GDM1 (cell line): ENCODE data around the gene TAMM41.
"Not testable (repeated sequence)": the region's sequence is repeated elsewhere in the genome, so short reads cannot be mapped to it uniquely, and the experiment has no call there.

ENCODE experiments used
- DNase-seq: peaks from one replicate; lab custom pipeline; 2025; lab: John Stamatoyannopoulos, UW

Gene TAMM41

DNA sequence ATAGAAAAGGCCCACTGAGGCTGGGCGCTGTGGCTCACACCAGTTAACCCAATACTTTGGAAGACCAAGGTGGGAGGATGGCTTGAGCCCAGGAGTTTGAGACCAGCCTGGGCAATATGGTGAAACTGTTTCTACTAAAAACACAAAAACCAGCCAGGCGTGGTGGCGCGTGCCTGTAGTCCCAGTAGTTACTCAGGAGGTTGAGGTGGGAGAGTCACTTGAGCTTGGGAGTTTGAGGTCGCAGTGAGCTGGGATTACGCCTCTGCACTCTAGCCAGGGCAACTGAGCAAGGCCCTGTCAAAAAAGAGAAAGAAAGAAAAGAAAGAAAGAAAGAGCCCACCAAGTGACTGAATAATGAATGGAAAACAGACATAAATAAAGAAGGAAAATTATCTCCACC, 32.0 kb downstream of the TAMM41 start:
- DNase-seq = no peak

DNA sequence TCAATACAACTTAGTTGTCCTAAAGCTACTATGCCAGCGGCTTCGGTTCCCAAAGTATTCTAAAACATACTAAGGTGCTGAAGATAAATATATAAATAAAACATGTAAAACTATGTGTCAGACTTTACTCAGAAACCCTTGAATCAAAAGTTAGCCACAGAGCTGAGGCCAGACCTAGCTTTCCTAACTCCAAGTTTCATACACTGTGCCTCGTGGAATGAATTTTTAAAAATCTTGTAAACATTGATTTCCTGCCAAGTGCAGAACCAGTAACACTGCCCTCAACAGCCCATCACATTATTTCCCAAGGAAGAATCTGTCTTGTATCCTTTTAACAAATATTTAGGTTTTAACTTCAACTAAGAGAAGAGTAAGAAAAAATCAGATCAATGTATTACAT, 36.4 kb downstream of the TAMM41 start:
- no peak for DNase-seq

DNA sequence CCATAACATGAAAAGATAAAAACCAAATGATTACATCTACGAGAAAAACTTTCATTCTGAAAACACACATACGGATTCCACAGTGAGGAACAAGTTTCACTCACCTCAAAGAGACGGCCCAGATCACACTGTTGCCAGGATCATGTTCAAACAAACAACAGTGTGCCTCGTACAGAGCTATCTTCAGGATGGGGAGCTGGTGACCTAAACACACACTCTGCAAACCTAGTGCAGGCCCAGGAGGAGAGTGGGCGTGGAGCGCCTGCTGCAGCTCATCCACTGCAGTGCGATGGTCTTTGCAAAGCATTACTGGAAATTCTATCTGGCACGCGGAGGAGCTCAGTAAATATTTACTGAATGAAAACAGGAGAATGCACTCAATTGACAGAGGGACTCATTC, 38.5 kb downstream of the TAMM41 start:
- no peak for DNase-seq

DNA sequence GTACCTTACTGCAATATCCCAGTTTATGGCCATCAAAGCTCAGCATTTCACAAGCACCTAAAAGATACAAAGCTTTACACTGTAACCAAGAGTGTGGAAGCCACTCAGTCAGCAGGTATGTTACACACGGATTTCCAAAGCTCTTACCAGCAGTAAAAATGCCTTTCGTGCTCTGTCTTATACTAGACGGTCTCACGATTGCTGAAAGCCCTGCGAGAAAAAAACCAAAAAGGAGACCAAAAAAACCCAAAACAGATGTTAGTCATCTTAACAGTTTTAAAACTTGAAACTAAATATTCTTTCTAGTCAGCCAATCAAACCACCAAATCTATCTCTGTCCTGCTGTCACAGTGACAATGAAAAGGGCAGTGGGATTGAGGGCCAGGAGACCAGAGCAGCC, 39.0 kb downstream of the TAMM41 start:
- no peak for DNase-seq

DNA sequence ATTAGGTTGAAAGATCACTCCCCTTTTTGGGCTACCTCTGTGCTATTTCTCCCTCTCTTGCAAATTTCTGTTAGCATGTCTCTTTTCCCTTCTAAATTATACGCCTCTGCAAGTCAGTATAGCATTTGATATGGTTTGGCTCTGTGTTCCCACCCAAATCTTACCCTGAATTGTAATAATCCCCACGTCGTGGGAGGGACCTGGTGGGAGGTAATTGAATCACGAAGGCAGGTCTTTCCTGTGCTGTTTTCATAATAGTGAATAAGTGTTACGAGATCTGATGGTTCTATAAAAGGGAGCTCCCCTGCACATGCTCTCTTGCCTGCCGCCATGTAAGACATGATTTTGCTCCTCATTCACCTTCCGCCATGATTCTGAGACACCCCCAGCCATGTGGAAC, 41.0 kb downstream of the TAMM41 start:
- DNase-seq = no peak

DNA sequence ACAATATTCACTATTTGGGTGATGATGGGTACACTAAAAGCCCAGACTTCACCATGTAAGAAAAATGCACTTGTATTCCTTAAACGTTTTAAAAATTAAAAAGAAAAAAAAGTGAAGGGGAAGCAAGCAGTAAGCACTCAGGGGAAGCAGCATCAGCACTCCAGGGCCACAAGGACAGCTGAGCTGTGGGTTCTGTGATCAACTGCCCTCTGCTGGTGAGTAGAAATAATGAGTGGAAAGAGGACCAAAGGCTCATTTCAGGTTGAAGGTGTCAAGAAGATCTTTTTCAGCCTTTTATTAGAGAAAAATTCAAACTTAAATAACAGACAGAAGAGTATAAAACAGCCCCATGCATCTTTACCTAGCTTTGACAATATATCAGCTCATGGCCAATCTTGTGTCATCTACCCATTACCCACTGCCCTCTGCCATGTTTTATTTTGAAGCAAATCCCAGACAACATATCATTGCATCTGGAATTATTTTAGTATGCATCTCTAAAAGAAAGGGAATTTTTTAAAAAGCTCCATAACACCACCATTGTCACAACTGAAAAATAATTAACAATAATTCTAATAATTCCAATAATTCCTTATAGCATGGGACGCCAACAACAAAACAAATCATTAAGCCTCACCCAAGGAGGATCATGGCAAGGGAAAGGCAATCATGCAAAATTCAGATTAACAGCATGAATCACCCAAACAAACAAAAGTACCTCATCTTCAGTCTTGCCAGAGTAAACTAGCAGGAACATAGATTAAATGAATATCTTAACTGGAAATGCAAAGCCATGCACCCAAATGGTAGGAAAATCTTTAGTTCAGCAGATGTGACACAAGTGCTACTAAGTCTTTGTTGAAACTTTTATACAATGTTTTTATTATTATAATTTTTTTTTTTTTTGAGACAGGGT, 42.5 kb downstream of the TAMM41 start:
- peak; percentile 3 for DNase-seq

DNA sequence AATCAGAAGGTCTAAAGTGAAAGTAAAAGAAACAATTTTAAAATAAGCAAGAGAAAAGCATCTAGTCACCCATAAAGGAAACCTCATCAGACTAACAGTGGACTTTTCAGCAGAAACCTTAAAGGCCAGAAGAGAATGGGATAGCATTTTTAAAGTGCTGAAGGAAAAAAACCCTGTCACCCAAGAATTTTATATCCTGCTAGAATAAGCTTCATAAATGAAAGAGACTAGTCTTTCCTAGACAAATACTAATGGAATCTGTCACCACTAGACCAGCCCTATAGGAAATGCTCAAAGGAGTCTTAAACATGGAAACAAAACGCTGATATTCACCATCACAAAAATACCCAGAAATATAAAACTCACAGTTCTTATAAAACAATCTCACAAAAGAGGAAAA, 46.9 kb downstream of the TAMM41 start:
- DNase-seq = no peak

DNA sequence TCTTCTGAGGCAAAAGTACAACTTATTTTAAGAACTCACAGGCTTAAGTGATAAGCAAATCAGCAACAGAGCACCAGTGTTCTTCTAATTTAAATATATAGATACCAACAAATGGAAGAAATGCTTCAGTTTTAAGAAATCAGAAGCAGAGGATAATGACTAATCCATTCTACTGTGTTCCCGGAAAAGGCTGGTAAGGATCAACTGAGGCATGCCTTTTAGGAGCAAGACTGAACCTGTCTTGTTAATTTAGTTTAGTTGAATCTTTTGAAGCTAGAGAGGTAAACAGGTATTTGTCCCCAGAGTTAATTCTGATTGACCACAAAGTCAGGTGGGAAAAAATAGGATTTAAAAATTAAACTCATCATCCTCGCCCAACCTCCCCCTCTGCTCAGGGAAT, 51.8 kb downstream of the TAMM41 start:
- DNase-seq = no peak

DNA sequence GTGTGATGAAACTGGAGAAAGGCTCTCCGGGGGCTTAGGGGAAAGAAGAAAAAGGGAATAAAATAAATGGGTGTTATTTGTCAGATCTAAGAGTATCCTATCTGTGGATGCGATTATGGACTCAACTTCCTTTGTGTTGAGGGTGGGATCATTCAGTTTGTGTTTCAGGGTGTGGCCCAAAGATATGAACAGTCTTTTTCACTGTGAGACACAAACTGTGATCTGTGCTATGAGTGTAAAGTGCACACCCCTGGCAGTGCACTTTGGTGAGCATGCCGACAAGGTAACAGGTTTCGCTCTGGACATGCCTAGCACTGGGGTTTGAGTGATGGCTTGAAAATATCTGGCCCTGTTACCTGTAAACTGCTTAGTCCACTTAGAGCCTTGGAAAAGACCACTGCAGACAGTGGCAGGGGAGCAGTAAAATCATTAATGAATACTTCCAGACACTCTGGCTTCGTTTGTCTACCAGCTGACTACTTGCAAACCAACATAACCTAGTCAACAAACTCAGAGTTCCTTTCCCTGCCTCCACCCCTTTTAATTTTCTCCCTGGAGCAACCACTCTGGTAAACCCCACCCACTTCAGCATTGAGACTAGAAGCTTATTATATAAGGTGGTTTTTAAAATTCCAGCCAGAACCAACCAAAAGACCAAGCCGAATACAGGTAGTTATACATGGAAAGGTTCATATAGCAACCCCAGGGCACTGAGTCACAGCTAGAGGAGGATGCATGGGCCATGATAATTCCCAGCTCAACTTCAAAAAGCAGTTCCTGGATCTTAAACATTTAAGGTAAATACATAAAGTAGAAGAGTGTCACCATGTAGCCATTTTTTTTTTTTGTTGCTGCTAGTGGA, 55.1 kb downstream of the TAMM41 start:
- no peak for DNase-seq

DNA sequence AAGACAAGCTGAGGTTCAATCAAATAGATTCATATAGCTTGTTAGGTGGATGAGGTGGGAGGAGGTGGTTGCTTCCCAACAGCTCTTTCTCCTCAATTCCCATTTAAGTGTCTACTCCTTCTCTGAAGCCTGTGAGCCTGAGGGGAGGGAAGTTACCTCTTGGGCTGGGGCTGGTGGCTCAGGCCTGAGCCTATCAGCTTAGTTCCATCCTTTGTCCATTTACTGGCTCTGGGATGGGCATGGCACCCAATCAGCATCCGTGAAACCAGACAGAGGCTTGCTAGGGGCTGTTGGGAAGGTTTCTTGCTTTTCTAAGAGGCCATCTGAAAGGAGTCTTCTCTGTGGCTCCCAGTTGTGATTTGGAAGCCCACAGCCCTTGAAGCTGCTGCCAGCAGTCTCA, 57.3 kb downstream of the TAMM41 start:
- no peak for DNase-seq

DNA sequence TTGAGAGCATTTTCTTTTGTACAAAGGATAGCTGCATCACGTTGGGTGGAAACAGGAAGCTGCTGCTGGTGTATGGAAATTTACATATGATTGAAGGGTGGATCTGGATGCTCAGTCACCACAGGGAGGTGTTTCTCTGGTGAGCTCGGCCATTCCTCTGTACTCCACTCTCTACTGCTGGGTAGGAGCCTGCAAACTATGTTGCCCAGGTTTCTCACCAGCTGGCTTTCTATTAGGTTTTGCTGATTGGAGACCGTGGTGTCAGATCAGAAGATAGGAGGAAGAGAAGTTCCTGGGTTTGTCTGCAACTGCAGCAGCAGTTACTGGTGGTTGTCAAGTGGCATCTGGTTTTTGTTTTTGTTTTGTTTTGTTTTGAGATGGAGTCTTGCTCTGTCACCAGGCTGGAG, 61.7 kb downstream of the TAMM41 start:
- no peak for DNase-seq

DNA sequence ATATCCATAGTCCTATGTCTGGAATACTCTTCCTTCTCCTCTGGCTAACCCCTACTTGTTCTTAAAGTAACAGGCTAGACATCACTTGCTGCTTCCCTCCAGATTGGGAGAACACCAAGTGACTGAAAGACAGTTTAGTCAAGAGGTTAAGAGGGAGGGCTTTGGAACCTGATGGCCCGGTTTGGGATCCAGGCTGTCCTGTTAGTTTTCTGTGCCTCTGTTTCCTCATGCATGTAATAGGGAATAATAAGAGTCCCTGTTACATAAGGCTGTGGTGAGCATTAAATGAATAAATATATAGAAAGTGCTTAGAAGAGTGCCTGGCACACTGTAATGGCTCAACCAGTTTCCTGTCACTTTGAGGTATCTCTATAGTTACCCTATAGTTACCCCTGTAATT, 66.3 kb downstream of the TAMM41 start:
- DNase-seq = no peak

DNA sequence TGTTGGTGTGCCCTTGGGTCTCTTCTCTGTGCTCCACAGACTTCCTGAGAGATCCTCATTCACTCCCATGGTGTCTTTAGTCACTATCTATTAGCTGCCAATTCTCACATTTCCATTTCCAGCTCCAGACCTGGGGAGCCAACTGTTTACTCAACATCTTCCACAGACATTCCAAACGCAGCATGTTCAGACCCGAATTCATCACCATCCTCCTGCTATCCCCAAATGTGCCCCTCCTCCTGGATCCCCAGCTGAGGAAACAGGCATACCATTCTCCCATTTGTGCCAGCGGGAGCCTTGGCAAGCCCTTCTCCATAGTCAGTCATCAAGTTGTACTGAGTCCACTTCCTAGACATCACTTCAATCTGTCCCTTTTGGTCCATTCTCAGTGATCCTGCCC, 67.1 kb downstream of the TAMM41 start:
- DNase-seq = no peak

DNA sequence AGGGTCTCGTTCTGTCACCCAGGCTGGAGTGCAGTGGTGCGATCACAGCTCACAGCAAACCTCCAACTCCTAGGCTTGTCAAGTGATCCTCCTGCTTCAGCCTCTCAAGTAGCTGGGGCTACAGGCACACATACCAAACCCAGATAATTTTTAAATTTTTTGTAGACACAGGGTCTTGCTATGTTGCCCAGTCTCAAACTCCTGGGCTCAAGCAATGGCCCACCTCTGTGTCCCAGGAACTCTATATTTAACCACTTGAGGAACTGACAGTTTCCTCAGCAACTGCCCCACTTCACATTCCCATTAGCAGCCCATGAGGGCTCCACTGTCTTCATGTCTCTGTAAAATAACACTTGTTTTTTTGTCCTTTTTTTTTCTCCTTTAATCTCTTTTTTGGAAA, 68.4 kb downstream of the TAMM41 start:
- DNase-seq = no peak

DNA sequence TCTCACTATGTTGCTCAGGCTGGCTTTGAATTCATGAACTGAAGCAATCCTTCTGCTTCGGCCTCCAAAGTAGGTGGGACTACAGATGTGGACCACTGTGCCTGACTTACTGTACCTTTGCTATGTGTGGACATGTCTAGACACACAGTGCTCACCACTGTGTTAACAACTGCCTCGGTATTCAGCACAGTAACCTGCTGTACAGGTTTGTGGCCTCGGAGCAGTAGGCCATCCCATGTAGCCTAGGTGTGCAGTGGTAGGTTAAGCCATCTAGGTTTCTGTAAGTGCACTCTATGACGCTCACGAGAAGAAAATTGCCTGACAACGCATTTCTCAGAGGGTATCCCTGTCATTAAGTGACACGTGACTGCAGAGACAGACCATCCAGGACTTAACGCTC, 70.3 kb downstream of the TAMM41 start:
- no peak for DNase-seq

DNA sequence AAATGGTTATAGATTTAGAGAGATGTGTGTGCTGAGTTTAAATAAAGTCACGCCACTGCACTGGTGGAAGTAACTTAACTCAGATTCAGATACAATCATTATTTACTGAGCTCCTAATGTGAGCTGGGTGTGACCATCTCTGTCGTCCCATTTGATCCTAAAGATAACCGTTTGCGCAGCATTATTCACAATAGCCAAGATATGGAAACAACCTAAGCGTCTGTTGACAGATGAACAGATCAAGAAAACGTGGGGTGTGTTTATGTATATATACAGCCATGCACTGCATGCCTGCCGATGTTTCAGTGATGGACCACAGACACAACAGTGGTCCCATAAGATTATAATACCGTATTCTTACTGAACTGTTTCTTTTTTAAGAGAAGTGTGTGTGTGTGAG, 71.2 kb downstream of the TAMM41 start:
- DNase-seq = no peak

DNA sequence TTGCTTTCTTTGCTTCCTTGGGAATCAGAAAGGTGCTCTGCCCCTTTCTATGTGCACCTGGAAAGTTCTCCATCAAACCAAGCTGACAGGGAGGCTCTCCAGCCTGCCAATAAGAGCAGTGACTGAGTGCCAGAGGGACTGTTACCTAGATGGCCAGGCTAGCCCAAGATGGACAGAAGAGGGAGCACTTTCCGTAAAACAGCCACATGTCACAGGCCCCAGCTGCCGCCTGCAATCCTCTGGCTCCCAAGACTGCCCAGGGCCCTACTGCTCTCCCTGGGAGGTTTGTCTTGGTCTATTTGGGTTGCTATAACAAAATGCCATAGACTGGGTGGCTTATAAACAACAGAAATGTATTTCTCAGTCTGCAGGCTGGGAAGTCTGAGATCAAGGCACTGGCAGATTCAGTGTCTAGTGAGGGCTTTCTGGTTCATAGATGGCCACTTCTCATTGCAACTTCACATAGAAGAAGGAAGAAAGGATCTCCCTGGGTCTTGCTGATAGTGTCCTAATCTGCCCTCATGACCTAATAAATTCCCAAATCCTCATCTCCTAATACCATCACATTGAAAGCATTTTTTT, 72.3 kb downstream of the TAMM41 start:
- no peak for DNase-seq

DNA sequence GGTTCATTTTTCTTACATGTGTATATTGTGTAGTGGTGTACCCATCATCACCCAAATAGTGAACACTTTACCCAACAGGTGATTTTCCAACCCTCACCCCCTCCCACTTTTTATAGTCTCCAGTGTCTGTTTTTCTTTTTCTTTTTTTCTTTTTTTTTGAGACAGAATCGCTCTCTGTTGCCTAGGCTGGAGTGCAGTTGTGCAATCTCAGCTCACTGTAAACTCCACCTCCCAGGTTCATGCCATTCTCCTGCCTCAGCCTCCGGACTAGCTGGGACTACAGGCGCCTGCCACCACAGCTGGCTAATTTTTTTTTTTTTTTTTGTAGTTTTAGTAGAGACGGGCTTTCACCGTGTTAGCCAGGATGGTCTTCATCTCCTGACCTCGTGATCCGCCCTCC, 74.8 kb downstream of the TAMM41 start:
- DNase-seq = not testable (repeated sequence)

DNA sequence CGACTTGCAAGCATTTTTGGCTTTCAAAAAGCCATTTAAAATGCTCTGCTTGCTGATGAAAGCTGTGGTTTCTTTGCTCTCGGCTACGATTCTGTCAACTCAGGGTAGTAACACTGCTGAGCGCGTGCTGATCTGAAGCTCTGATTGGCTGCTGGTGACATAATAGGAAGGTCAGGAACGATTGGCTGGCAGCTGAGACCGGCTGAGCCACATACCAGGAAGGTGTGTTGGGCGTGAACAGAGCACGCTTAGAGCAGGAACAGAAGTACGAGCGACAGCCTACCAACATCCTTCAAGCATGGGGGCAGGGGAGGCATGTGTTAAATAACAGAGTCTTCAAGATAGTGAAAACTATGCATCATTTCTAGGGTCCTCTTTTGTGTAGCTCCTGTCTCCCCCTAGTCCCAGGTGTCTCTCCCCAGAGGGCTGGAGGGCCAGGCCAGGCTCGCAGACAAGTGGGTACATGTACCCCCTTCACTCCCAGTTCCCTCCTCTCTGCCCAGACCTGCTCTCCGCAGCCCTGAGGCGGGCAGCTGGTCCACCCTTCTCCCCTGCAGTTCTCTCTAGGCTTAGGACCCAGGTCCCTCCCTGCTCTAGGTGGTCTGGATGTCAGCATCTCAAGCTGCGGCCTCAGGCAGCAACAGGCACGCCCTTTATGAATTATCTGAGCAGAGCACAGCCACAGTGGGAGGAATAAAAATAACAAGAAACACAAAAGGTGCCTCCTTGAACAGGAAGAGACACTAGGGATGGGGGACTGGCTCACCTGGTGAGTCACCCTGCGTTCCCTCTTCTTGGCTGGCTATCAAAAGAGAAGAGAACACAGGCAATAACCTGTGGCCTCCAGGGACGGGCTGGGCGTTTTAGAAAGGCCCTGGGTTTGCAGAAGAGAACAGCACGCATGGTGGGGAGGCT, 76.0 kb downstream of the TAMM41 start:
- no peak for DNase-seq

DNA sequence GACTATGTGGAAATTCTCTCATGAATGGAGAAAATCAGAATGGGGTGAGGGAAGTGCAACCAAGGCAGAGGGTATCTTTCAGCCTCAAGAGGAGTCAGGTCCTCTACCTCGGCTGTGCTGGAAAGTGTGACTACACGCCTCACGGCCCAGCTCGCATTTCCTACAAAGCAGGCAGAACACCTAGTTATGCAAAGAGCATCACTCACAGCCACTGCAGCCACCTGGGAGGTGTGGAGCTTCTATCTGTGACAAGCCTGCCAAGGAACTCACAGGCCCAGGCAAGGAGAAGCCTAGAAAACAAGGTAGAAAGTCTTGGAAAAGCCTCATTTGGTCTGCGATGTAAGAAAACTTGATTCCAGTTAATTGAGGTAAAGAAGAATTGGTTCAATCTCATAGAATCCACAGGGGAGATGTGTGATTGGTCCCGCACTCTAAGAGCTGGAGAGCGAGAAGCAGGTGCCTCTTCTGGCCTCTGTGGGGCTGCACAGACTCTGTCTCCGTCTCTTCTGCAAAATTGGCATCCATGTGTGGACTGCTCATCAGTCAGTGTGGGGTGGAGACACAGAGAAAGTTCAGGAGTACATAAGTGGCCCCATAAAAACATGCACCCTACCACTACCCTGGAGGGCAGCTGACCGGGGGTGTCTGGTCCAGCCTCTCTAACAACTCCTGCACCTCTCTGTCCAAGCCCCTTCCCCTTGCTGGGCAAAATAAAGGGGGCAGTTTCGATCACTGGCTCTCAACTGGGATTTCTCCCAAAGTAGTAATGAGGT, 76.8 kb downstream of the TAMM41 start:
- no peak for DNase-seq

DNA sequence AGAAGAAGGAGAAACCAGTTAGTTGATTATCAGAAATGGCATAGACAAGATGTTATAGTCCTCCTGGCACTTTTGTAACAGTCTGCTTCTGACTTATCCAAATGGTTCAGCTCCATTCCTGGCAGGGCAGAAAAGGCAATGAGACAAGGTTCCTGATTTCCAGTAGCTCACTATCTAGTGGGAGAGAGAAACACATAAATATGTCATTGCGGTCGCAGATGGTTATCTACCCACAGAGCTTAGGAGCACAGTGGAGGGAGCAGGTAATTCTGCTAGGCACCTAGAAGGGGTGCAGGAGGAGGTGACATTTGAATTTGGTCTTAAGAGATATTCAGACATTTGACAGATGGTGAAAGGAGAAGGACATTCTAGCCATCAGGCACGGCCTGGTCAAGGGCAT, 78.1 kb downstream of the TAMM41 start:
- no peak for DNase-seq
